Brain microvascular endothelial cell (primary cell): ENCODE results near the gene GSPT1.
"Not testable (repeated sequence)": the region's sequence is repeated elsewhere in the genome, so short reads cannot be mapped to it uniquely, and the experiment has no call there.

Experiments used
- DNase-seq: peaks from one replicate; pipeline ENCODE4 v3.0.0-alpha.2; 2020
- H3K27ac ChIP-seq: fragments of 250-450 bp; sonication (Bioruptor Pico); 2 replicates; pipeline ENCODE4 v1.5.1; 2020; ENCODE audit warnings: mild to moderate bottlenecking, moderate library complexity
- H3K27me3 ChIP-seq: fragments of 250-450 bp; sonication (Bioruptor Pico); replicated peaks from 2 replicates; pipeline ENCODE4 v1.5.1; 2020; ENCODE audit warnings: mild to moderate bottlenecking
- H3K36me3 ChIP-seq: fragments of 250-450 bp; sonication (Bioruptor Pico); replicated peaks from 2 replicates; pipeline ENCODE4 v1.5.1; 2020; ENCODE audit warnings: mild to moderate bottlenecking
- H3K4me3 ChIP-seq: 2 replicates; pipeline ENCODE4 v1.5.1; 2011; ENCODE audit warnings: low read depth, mild to moderate bottlenecking, control low read depth, low read length, moderate library complexity
- CTCF ChIP-seq: IDR thresholded peaks from 2 replicates; pipeline ENCODE4 v1.5.1; 2011; ENCODE audit warnings: low read depth, mild to moderate bottlenecking, moderate library complexity, low read length, control low read depth, inconsistent platforms; ENCODE audit errors: missing control alignments
- in situ Hi-C: cut with HindIII; loops from 2 replicates; pipeline ENCODE4 v1.10.0; 2017; ENCODE audit warnings: low sequenced_read_pairs, low pct_ligation_motif_present

GSPT1 gene

GRCh38 chr16:11956558-11956957, 40.8 kb upstream of the GSPT1 start:
- no peak for TF ChIP-seq CTCF
- in situ Hi-C loops, result no loop called here

GRCh38 chr16:11955713-11956123, 40.0 kb upstream of the GSPT1 start:
- H3K4me3 ChIP-seq, result no peak overlapping the region
- in situ Hi-C loops, result no loop called here
- no peak for TF ChIP-seq CTCF
- no peaks in the 10 kb centered on the region for H3K27me3 ChIP-seq
- H3K27ac ChIP-seq, result no peak overlapping the region
- no peaks in the 10 kb centered on the region for H3K36me3 ChIP-seq
- peak; percentile 72 for DNase-seq

More at GRCh38 chr16:11956558-11956957, 40.8 kb upstream of the GSPT1 start:
- no peak for DNase-seq
- no peak overlapping the region for H3K4me3 ChIP-seq
- no peak overlapping the region for H3K27ac ChIP-seq
- no peaks in the 10 kb centered on the region for H3K27me3 ChIP-seq
- no peaks in the 10 kb centered on the region for H3K36me3 ChIP-seq

- H3K27me3 ChIP-seq, DNase-seq, H3K36me3 ChIP-seq, H3K27ac ChIP-seq, H3K4me3 ChIP-seq, in situ Hi-C loops: not testable (repeated sequence)
Observed at GRCh38 chr16:11953576-11953975, 37.8 kb upstream of the GSPT1 start.

GRCh38 chr16:11950388-11950787, 34.6 kb upstream of the GSPT1 start:
- in situ Hi-C loops, result no loop called here
- TF ChIP-seq CTCF, result no peak
- Histone ChIP-seq H3K27me3 (no peaks in the 10 kb centered on the region), H3K36me3 (no peaks in the 10 kb centered on the region), H3K27ac (no peak overlapping the region), H3K4me3 (no peak overlapping the region)
- no peak for DNase-seq

GRCh38 chr16:11949527-11949926, 33.8 kb upstream of the GSPT1 start:
- TF ChIP-seq CTCF, result peak; percentile 64
- peak; percentile 38 for DNase-seq
- H3K27me3 ChIP-seq, result no peaks in the 10 kb centered on the region
- H3K4me3 ChIP-seq, result no peak overlapping the region
- H3K36me3 ChIP-seq, result no peaks in the 10 kb centered on the region
- in situ Hi-C loops, result no loop called here
- H3K27ac ChIP-seq, result no peak overlapping the region

GRCh38 chr16:11948819-11949218, 33.1 kb upstream of the GSPT1 start:
- H3K4me3 ChIP-seq, result no peak overlapping the region
- no peak for TF ChIP-seq CTCF

GRCh38 chr16:11946433-11946832, 30.7 kb upstream of the GSPT1 start:
- H3K27ac ChIP-seq, result no peak overlapping the region
- H3K36me3 ChIP-seq, result no peaks in the 10 kb centered on the region
- H3K4me3 ChIP-seq, result no peak overlapping the region
- TF ChIP-seq CTCF, result no peak
- in situ Hi-C loops, result no loop called here
- peak; percentile 2 for DNase-seq
- H3K27me3 ChIP-seq, result no peaks in the 10 kb centered on the region

More at GRCh38 chr16:11948819-11949218, 33.1 kb upstream of the GSPT1 start:
- H3K36me3 ChIP-seq, result no peaks in the 10 kb centered on the region
- no peak overlapping the region for H3K27ac ChIP-seq
- no peak for DNase-seq
- no peaks in the 10 kb centered on the region for H3K27me3 ChIP-seq
- in situ Hi-C loops, result no loop called here

GRCh38 chr16:11941945-11942344, 26.2 kb upstream of the GSPT1 start, which contains the start of gene NPIPB2:
TSS of gene NPIPB2 (minus strand) at chr16:11942045. CDS start at chr16:11942045, 0 bp downstream.
- DNase-seq, H3K36me3 ChIP-seq, H3K27me3 ChIP-seq, H3K4me3 ChIP-seq, H3K27ac ChIP-seq, in situ Hi-C loops: not testable (repeated sequence)

- H3K36me3 ChIP-seq, in situ Hi-C loops, DNase-seq, H3K27ac ChIP-seq, H3K27me3 ChIP-seq, H3K4me3 ChIP-seq: not testable (repeated sequence)
Observed at GRCh38 chr16:11927350-11927749, 11.6 kb upstream of the GSPT1 start.
